ENCODE results near the gene COPS6.
A peak's percentile ranks its signal among the peaks of the same experiment; 100 is the strongest.

COPS6 gene

DNA sequence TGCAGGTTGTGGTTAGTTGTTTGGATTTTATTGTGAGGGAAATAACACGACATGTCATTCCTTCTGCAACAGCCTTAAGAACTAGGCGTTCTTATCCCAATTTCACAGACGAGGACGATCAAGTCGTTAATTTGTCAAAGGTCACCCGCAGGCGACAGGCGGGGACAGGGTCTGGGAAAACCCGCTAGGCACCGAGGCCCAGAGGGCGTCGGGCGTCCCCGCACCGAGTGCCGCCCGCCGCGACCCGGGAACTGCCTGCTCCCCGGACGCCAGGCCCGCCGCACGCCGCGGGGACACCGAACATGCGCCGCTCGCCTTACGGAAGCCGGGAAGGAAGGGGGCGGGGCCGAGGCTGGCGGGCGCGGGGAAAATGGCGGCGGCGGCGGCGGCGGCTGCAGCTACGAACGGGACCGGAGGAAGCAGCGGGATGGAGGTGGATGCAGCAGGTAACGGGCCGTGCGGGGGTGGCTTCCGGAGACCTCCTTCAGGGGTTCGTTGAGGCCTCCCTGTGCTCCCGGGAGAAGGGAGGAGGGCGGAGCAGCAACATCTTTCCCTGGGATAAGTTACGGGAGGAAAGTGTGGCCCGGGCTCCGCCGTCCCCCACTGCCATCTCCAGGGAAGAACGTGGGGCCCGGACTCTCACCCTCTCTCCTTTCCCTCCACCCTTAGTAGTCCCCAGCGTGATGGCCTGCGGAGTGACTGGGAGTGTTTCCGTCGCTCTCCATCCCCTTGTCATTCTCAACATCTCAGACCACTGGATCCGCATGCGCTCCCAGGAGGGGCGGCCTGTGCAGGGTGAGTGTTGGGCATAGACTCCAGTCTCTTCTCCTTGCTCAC lies at the start of gene COPS6:
Gene COPS6, plus strand, starts transcription at position 349 of the 837 bp plus-strand sequence. Its CDS starts 22 bp downstream, at position 371.
- DNase-seq = peak; percentile 80 to 81

DNA sequence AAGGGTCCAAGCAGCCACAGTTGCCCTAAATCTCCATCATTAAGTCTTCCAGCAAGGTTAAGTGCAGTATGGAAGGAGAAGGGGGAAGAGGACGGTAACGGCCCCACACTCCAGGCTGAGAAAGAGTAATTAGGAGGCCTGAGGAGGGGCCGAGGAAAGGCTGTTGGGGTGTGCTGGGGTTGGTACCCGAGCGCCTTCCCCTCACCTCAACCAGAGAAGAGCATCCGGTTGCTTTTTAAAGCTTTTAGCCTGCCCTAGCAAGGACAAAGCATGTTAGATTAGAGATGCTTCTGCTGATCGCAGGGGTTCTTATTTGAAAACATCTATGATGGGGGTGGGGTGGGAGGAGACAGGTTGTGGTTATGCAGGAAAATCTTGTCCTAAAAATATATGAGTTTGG lies 48.2 kb upstream of the COPS6 start:
- DNase-seq = no peak

DNA sequence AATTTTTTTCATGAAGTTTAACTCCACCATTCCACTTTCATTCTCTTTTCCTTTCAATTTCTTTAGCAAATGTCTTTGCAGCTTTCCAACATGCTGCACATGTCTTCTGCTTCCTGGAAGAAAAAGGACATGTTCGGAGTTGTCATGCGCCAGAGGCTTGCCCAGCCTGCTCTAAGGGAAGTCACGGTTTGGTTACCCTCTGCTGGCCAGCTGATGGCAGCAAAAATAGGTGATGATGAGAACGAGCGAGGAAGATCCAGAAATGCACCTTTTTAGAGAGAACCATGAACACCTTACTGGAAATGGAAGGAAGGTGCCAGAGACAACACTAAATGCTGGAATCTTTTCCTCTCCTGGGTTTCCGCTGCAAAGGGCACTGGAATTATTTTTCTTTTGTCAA lies 44.1 kb upstream of the COPS6 start:
- DNase-seq = no peak

DNA sequence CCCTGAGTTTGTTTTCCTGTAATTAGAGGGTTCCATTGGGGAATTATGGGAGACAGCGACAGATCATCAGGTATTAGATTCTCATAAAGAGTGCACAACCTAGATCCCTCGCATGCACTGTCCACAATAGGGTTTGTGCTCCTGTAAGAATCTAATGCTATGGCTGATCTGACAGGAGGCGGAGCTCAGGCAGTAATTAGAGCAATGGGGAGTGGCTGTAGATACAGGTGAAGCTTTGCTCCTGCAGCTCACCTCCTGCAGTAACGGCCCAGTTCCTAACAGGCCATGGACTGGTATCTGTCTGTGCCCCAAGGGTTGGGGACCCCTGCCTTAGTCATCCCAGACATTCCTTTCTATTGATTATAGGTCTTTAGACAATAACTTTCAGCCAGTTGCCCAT lies 40.1 kb upstream of the COPS6 start:
- DNase-seq = no peak

DNA sequence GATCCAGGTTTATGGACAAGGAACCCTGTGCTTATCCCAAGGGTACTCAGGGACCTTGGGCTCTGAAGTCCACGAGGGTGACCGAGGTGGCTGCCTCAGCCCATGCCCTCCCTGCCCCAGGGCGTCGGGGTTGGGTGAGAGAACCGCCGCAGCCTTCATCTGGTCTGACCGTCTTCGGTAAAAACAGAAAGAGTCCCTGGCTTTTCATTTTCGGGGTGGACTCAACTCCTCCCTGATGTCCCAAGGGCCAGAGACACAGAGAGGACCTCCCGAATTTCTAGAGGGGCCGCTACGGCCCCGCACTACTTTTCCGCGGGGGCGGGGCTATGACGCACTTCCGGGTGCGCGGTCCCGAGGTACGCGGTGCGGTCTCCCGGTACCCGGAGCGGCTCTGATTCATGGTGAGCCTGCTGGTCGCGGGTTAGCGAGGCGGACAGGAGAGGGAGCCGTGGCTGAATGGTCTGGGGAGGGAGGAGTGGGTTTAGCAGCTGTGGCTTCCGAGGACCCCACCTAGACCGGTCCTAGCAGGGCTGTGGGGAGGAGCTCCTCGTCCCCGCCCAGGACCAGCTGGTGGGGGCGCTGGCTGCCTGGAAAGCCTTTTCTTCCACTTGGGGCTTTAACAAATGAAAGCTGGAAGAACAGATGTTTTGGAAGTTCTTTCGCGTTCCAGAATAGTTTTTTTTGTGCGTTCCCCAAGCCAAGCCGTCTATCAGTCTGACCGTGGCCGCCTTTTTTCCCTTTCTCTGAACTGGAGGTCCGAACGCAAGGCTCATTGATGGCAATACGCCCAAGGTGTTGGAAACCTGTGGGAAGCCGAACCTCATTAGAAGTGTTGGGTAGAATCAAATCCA lies 39.1 kb upstream of the COPS6 start, which contains the start of gene ZSCAN21:
Gene ZSCAN21, plus strand, starts transcription at position 334 of the 851 bp plus-strand sequence. CDS start 7,233 bp downstream, outside the sequence.
- DNase-seq = peak; percentile 70 to 75

DNA sequence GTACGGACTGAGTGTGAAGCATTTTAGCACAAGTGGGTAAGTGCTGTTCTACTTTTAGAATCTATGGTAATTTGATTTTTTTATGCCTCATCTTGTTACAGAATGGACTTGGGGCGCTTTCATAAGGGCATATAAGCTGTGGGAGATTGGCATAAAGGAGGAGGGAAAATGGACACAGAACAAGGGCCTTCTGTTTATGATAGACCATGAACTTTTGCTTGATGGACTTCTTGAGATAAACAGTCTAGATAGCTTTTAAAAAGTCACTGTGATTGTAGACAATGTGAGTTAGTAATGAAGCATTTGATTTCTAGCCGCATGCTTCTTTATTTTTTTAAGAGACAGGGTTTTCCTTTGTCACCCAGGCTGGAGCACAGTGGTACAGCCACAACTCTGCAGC lies 37.2 kb upstream of the COPS6 start:
- DNase-seq = no peak

DNA sequence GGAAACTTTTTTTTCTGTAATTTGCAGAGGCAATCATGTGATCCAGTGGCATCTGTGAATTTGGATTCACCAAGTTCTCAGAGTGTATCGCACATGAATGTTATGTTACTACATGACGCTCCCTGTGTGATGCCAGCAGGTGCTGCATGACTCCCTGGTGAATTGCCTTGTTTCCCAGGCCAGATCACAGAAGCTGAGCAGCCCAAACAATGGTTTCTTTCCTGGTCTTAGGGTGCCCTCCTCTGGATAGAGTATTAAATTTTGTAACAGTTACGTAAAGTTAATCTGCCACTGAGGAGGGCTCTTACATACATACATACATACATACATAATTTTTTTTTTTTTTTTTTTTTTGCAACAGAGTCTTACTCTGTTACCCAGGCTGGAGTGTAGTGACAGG lies 35.6 kb upstream of the COPS6 start:
- no peak for DNase-seq

DNA sequence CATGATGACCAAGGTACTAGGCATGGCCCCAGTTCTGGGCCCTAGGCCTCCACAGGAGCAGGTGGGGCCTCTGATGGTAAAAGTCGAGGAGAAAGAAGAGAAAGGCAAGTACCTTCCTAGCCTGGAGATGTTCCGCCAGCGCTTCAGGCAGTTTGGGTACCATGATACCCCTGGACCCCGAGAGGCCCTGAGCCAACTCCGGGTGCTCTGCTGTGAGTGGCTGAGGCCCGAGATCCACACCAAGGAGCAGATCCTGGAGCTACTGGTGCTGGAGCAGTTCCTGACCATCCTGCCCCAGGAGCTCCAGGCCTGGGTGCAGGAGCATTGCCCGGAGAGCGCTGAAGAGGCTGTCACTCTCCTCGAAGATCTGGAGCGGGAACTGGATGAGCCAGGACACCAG lies 31.8 kb upstream of the COPS6 start:
- DNase-seq = no peak

DNA sequence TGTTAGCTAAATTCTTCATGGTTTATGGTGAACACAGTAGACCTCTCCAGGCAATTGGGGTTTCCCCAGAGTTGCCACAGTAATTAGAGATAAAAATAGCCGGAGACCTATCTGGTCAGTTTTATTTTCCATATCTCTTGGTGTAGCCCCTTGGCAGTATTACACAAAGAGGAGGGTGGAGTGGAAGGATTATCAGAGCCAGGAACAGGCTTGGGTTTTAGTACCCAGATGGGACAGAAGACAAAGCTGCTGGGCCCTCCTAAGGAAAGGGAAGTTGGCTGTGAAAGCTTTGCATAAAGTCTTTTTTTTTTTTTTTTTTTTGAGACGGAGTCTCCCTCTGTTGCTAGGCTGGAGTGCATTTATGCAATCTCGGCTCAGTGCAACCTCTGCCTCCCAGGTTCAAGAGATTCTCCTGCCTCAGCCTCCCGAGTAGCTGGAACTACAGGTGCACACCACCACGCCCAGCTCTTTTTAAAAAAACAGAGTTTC lies 29.5 kb upstream of the COPS6 start:
- no peak for DNase-seq

DNA sequence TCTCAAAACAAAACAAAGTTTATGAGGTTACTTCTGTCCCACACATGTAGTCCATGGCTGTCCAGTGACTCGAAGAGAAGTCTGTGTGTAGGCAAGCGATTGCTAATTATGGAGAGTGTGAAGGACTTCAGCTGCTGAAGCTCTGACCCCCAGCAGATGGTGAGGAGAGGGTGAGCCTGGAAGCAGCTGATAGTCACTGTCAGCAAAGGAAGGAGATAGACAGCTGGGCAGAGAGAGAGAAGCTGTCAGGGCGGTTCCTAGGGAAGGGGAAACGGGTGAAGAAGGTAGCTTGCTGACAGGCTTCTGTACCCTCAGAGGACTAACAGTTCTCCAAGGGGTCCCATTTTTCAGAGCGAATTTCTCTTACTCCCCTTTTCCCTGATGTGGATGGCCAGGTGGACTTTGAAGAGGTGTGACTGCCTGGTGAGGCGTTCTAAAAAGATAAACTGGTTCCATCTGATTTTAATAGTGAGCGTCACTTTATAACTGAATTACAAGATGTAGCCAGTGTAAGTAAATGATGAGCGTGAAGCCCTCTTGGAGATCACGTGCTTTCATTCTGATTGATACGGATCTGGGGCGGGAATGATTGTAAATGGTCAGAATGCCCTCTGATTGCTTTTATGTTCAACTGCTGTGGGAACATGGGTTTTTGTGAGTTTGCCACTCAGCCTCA lies 27.1 kb upstream of the COPS6 start:
- no peak for DNase-seq

DNA sequence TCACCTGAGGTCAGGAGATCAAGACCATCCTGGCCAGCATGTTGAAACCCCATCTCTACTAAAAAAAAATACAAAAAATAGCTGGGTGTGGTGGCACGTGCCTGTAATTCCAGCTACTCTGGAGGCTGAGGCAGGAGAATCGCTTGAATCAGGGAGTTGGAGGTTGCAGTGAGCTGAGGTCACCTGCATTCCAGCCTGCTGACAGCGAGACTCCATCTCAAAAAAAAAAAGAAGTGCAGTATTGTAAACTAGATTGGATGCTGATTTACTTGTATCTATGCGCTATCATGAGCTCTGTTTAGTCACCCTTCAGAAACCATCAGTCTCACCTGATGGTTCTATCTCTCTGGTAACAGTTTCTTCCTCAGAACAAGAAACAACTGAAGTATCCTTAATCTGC lies 25.4 kb upstream of the COPS6 start:
- no peak for DNase-seq

DNA sequence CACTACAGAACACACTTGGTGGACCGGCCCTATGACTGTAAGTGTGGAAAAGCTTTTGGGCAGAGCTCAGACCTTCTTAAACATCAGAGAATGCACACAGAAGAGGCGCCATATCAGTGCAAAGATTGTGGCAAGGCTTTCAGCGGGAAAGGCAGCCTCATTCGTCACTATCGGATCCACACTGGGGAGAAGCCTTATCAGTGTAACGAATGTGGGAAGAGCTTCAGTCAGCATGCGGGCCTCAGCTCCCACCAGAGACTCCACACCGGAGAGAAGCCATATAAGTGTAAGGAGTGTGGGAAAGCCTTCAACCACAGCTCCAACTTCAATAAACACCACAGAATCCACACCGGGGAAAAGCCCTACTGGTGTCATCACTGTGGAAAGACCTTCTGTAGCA lies 24.6 kb upstream of the COPS6 start:
- DNase-seq = no peak

DNA sequence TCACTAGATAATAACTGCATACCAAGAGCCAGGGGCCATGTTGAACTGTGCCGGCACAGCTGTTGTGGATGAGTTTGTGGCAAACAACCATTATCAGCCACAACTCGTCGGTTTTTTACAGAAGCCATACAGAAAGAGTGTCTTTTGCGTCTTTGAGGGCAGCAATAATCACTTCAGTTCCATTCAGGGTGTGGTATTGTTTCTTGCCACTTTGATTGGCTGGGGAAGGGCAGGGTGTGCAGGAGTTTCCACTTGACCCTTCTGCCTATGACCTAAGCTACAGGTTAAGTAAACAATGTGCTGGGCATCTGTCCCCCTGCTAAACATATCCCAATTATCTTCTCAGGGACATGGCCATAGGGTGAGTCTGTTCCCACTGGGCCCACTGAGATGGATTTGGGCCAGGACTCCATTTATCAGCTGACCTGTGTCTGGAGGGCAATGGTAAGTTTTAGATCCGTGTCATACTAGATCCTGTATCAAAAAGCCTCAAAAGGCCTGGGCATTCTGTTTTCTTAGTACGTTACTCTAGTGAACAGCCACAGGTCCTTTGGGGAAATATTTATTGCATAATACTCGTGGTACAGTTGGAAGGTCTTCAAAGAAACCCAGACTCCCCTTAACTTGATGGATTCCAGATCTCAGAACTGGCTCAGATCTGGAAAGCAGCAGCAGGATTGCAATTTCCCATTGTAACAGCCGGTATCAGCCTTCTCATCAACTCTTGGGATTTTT lies 23.1 kb upstream of the COPS6 start:
- DNase-seq = no peak

DNA sequence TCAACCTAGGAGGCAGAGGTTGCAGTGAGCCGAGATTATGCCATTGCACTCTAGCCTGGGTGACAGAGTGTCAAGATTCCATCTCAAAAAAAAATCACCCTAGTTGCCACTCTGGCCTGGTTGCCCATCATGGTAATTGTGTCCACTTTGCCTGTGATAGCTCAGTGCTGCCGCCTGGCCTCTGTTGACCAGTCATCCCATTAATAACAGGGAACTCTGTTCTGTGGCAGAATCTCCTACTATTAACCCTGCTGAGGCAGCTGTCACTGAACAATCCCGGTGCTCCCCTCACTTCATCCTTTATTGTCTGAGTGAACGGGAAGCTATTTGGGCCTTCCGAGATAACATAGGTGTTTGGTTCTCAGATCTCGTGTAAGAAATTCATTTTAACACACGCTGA lies 21.8 kb upstream of the COPS6 start:
- DNase-seq = no peak

DNA sequence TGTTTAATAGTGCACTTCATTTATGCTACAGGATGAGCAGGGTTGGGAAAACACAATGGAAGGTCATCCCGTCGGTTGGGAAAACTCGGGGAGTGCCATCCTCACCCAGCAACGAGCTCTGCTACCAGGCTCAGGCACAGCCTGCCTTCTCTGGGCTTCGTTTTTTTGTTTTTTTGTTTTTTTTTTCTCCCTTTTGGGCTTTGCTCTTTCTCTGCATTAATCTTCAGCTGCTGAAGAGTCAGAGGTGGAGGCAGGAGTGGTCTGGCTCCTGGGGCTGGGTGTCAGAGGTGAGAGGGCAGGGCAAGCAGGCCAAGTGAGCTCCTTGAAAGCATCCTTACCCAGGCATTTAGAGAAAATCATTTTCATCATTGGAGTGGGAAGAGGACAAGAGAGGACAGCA lies 18.8 kb upstream of the COPS6 start:
- DNase-seq = no peak

DNA sequence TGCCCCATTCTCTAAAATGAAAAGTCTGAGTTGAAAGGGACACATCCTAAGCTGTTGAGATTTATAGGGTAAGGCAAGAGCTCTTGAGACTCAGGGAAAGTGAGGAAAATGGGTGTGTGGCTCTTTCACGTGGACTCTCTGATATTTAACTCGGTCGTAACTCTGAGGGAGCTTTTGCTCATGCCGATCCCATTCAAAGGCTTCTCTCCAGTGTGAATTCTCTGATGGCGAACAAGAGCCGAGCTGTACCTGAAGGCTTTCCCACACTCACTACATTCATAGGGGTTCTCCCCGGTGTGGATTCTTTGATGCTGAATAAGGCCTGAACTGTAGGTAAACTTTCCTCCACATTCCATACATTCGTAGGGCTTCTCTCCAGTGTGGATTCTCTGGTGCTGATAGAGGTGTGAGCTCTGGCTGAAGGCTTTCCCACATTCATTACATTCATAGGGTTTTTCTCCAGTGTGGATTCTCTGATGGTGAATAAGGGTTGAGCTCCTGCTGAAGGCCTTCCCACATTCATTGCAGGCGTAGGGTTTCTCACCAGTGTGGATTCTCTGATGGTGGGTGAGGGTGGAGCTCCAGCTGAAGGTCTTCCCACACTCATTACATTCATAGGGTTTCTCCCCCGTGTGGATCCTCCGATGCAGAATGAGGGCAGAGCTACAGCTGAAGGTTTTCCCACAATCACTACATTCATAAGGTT lies 17.6 kb upstream of the COPS6 start:
- DNase-seq = no peak

DNA sequence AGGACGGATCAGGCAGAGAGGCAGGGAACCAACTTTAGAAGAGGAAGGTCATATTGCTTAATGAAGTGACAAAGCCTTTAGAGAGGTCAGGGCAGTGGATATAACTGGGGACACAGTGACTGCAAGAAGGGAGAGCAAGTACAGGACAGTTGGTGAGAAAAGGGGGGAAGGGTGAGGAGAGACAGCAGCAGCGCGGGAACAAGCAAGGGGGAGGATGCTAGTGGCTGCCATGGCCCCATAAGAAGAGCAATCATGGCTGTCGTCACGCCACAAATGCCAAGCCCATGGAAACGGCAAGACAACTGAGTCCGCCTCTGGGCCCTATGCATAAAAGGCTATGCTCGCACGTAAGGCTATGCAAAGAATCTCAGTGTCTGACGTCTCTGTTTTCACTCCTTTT lies 16.3 kb upstream of the COPS6 start:
- DNase-seq = no peak

DNA sequence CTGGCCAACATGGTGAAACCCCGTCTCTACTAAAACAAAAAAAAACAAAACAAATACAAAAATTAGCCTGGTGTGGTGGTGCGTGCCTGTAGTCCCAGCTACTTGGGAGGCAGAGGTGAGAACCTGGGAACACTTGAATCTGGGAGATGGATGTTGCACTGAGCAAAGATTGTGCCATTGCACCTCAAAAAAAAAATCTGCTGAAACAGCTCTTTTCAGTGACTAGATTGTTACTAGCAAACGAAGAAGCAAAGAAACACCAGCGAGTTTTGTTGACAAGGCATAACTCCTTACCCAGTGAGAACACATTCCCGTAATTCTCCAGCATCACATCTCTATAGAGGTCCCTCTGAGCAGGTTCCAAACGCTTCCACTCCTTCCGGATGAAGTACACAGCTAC lies 13.9 kb upstream of the COPS6 start:
- DNase-seq = no peak

DNA sequence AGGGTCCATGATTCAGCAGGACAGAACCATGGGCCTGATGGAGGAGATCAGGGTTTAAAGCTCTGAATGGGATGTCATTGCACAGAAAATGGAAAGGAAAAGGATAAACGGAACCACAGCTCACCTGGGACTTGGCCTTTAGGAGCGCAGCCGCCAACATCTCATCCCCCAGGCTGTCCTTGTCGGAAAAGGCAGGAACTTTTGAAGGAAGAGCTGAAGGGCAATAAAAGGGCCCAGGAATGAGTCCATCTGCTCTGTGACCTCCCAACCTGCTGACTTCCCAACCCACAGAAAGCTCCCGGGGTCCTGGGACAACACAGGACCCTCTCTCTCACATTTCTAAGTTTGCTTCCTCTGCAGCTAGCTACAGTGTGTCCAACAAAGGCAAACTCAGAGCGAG lies 13.4 kb upstream of the COPS6 start:
- no peak for DNase-seq

DNA sequence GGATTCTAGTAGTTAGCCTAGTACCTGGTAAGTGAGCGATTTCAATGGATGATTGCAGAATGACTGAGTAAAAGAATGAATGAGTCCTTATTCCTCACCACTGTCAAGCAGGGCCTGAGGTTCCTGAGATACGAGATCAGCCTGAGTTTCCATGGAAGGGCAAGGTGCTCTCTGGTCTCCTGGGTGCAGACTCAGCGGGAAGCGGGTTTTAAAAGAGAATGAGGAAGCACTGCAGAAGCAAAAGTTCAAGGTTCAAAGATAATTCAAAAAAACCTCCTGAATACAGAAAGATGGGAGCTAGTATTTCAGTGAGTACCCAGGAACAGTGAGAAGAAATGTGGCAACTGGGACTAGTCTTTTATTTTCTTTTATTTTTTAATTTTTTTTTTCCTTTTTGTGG lies 11.6 kb upstream of the COPS6 start:
- no peak for DNase-seq

DNA sequence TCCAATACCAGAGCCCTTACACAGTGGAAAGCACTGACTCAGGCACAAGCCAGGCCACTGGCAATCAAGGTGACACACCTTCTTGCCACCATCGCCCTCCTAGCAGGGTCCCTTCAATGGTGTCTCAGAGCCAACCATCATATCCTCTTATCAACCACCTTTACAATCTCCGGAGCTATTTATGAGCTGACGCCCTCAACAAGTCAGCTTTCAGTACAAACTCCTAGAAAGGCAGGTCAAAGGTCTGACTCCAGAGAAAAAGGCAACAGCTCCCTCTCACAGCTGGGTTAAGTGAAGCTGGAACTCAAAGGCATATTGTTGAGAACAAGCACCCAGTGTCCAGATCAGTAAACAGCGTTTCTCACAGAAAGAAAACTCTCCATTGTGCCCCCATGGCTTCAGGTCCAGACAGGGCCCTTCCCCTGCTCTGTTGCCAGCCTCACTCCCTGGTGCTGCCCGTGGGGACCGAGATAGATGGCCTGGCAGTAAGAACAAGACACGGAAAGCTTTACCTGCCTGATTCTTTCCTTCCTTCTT lies 9.7 kb upstream of the COPS6 start:
- DNase-seq = no peak

Data from activated CD4-positive, alpha-beta T cell treated with anti-CD3 and anti-CD28 coated beads, Interleukin-2, amount 50 U/mL, for 4 hours (primary cell).